CD14-positive monocyte (primary cell): ENCODE data around the gene HOXC11. TPM values are rescaled to one million over a fixed set of nuclear protein-coding genes. Genes with fewer than 3 reads are reported as not detected.

Source experiments
- DNase-seq, 3 donors: peaks; one replicate each; pipeline ENCODE4 v3.0.0-alpha.2; 2011 to 2022
- H2AFZ ChIP-seq: 2 replicates; pipeline ENCODE4 v1.6.0; 2012; ENCODE audit warnings: mild to moderate bottlenecking, low read depth, low read length, inconsistent platforms; ENCODE audit not compliant: insufficient read depth, poor library complexity, severe bottlenecking
- H3K27ac ChIP-seq, 2 donors: 1 replicate in 1 of 2; 2 replicates in 1 of 2; pipeline ENCODE4 v1.5.1; 2012 to 2013; ENCODE audit warnings: low read length in 2 of 2, control low read depth in 1 of 2, inconsistent platforms in 1 of 2, low read depth in 1 of 2, mild to moderate bottlenecking in 1 of 2
- H3K27me3 ChIP-seq, 2 donors: one replicate each; pipeline versions ENCODE4 v1.6.0 to v1.6.1; 2011 to 2013; ENCODE audit warnings: low read length in 2 of 2; ENCODE audit not compliant: control insufficient read depth in 2 of 2, insufficient read depth in 2 of 2
- H3K36me3 ChIP-seq, 2 donors: replicated peaks in 1 of 2; 1 replicate in 1 of 2; 2 replicates in 1 of 2; pipeline versions ENCODE4 v1.5.1 to v1.6.1; 2012 to 2013; ENCODE audit warnings: low read length in 2 of 2, control low read depth in 1 of 2, inconsistent platforms in 1 of 2, mild to moderate bottlenecking in 1 of 2; ENCODE audit not compliant: insufficient read depth in 2 of 2, control insufficient read depth in 1 of 2
- H3K4me1 ChIP-seq, 2 donors: 1 replicate in 1 of 2; 2 replicates in 1 of 2; pipeline versions ENCODE4 v1.5.1 to v1.6.1; 2012 to 2013; ENCODE audit warnings: low read length in 2 of 2, control low read depth in 1 of 2, inconsistent platforms in 1 of 2, mild to moderate bottlenecking in 1 of 2, moderate library complexity in 1 of 2; ENCODE audit not compliant: insufficient read depth in 2 of 2, control insufficient read depth in 1 of 2
- H3K4me2 ChIP-seq: replicated peaks from 2 replicates; pipeline ENCODE3; 2012; ENCODE audit warnings: low read length, moderate library complexity, mild to moderate bottlenecking; ENCODE audit not compliant: poor library complexity, severe bottlenecking; ENCODE audit errors: extremely low read depth
- H3K4me3 ChIP-seq, 3 experiments: fragments of 200-600 bp in 1 of 3; sonication (generic) in 1 of 3; replicated peaks in 1 of 3; 1 replicate in 2 of 3; 2 replicates in 1 of 3; pipeline ENCODE4 v1.5.1; 2011 to 2013; ENCODE audit warnings: low read length in 3 of 3, mild to moderate bottlenecking in 3 of 3, control low read depth in 2 of 3, low read depth in 2 of 3, inconsistent platforms in 1 of 3, moderate library complexity in 1 of 3
- H3K79me2 ChIP-seq: 2 replicates; pipeline ENCODE4 v1.6.0; 2012; ENCODE audit warnings: mild to moderate bottlenecking, control low read depth, inconsistent platforms, low read length, moderate library complexity; ENCODE audit not compliant: insufficient read depth
- H3K9ac ChIP-seq: 2 replicates; pipeline ENCODE4 v1.6.0; 2017; ENCODE audit warnings: low read length, mild to moderate bottlenecking; ENCODE audit not compliant: insufficient read depth, poor library complexity, severe bottlenecking
- H3K9me3 ChIP-seq, 2 donors: replicated peaks in 1 of 2; 1 replicate in 1 of 2; 2 replicates in 1 of 2; pipeline versions ENCODE4 v1.5.1 to v1.6.1; 2012 to 2013; ENCODE audit warnings: low read length in 2 of 2, control low read depth in 1 of 2; ENCODE audit not compliant: control insufficient read depth in 1 of 2, insufficient read depth in 1 of 2
- H4K20me1 ChIP-seq: 2 replicates; pipeline ENCODE4 v1.6.0; 2012; ENCODE audit warnings: mild to moderate bottlenecking, low read length, control low read depth, moderate library complexity; ENCODE audit not compliant: insufficient read depth
- H3K27ac Mint-ChIP-seq, 7 donors: one replicate each; pipeline ENCODE4 v1.8.0; 2020; ENCODE audit warnings: mild to moderate bottlenecking in 7 of 7, mixed read lengths in 7 of 7, moderate library complexity in 6 of 7, inconsistent platforms in 2 of 7
- H3K27me3 Mint-ChIP-seq, 3 donors: one replicate each; pipeline ENCODE4 v1.8.0; 2021 to 2022; ENCODE audit warnings: low read depth in 3 of 3, mild to moderate bottlenecking in 3 of 3, mixed read lengths in 3 of 3, moderate library complexity in 3 of 3, inconsistent platforms in 1 of 3
- H3K36me3 Mint-ChIP-seq, 2 donors: one replicate each; pipeline ENCODE4 v1.8.0; 2020; ENCODE audit warnings: mixed read lengths in 2 of 2, inconsistent platforms in 1 of 2, mild to moderate bottlenecking in 1 of 2
- H3K4me1 Mint-ChIP-seq: one replicate; pipeline ENCODE4 v1.8.0; 2020; ENCODE audit warnings: mild to moderate bottlenecking, mixed read lengths
- H3K4me3 Mint-ChIP-seq, 2 donors: one replicate each; pipeline ENCODE4 v1.8.0; 2020; ENCODE audit warnings: mild to moderate bottlenecking in 2 of 2, mixed read lengths in 2 of 2, moderate library complexity in 1 of 2
- H3K9me3 Mint-ChIP-seq, 7 donors: one replicate each; pipeline ENCODE4 v1.8.0; 2020 to 2022; ENCODE audit warnings: mixed read lengths in 7 of 7, mild to moderate bottlenecking in 6 of 7, moderate library complexity in 6 of 7, inconsistent platforms in 2 of 7
- CTCF ChIP-seq: fragments of 200-600 bp; IDR thresholded peaks from one replicate; pipeline ENCODE4 v1.8.0; 2022; ENCODE audit warnings: antibody characterized with exemption, mild to moderate bottlenecking
- WGBS: methylation state at CpG from one replicate; pipeline ENCODE4 v1.1.5; 2013; ENCODE audit warnings: missing lambda C conversion rate; ENCODE audit not compliant: insufficient coverage; 5-methylcytosine and 5-hydroxymethylcytosine counted together
- intact Hi-C, 2 donors: fragments of 100-400 bp; cut with micrococcal nuclease; formaldehyde crosslinking; loops; one replicate each; pipeline versions ENCODE4 v1.15.0 to v1.15.1; 2023
- polyA plus RNA-seq, 3 donors: library from polyadenylated mRNA; depleted of rRNA in 1 of 3; unstranded in 2 of 3; stranded (reverse) in 1 of 3; fragments of 300-500 nt in 2 of 3; fragments of >200 nt in 1 of 3; fragmentation: Illumina TruSeq in 2 of 3; gene quantifications; 1 replicate in 2 of 3; 2 replicates in 1 of 3; pipeline ENCODE4 v1.2.3, GENCODE V29; 2012 to 2021

HOXC11 gene
- polyA plus RNA-seq, 3 donors: not detected

GRCh38 chr12:53937596-53938325 is 35.2 kb upstream of the HOXC11 start:
- peaks cover 6 to 46% (median 34%) of the 10 kb centered on the region in 7 donors for H3K9me3 Mint-ChIP-seq
- no peak for DNase-seq
- peaks cover 95 to 98% (median 96%) of the 10 kb centered on the region in 3 donors for H3K27me3 Mint-ChIP-seq
- H3K36me3 Mint-ChIP-seq: peaks cover 0 to 3% of the 10 kb centered on the region in 2 donors
- H3K4me1 Mint-ChIP-seq: peaks cover 9% of the 10 kb centered on the region
- WGBS: 27% methylated on average over 7 of the region's 23 CpGs
- Histone ChIP-seq H3K4me1 (no peaks in the 10 kb centered on the region), H3K4me2 (no peak overlapping the region), H3K9ac (no peak overlapping the region), H3K27me3 (peaks cover 92 to 97% of the 10 kb centered on the region in 2 donors), H3K79me2 (no peaks in the 10 kb centered on the region), H4K20me1 (no peaks in the 10 kb centered on the region), H3K9me3 (peaks cover 8 to 71% of the 10 kb centered on the region in 2 donors), H2AFZ (no peak overlapping the region), H3K27ac (no peak overlapping the region), H3K4me3 (no peak overlapping the region), H3K36me3 (no peaks in the 10 kb centered on the region)
- TF ChIP-seq CTCF: no peak
- intact Hi-C loops: no loop called here
- no peak overlapping the region for H3K27ac Mint-ChIP-seq
- H3K4me3 Mint-ChIP-seq: peak overlapping the region in 1 of 2 donors; percentile 75

GRCh38 chr12:53938326-53939140 is 34.4 kb upstream of the HOXC11 start, which contains the start of gene HOXC13:
TSS of gene HOXC13 (plus strand) at chr12:53938831. CDS start at chr12:53938907, 76 bp downstream.
- 6% methylated on average over 51 of the region's 56 CpGs for WGBS
- Histone ChIP-seq H3K4me3 (peak within 1 kb of the TSS in 1 of 3 experiments; percentile 23), H4K20me1 (no peaks in the 10 kb centered on the region), H3K4me2 (peak within 1 kb of the TSS; percentile 27), H3K36me3 (no peaks in the 10 kb centered on the region), H3K4me1 (no peaks in the 10 kb centered on the region), H2AFZ (no peak within 1 kb of the TSS), H3K9ac (no peak within 1 kb of the TSS), H3K27ac (no peak within 1 kb of the TSS), H3K27me3 (peaks cover 92 to 97% of the 10 kb centered on the region in 2 donors), H3K79me2 (no peaks in the 10 kb centered on the region), H3K9me3 (peaks cover 8 to 74% of the 10 kb centered on the region in 2 donors)
- no peak for TF ChIP-seq CTCF
- Mint-ChIP-seq H3K4me3 (peak within 1 kb of the TSS in 1 of 2 donors; percentile 75), H3K36me3 (peaks cover 0 to 3% of the 10 kb centered on the region in 2 donors), H3K4me1 (peaks cover 9% of the 10 kb centered on the region), H3K9me3 (peaks cover 6 to 46% (median 33%) of the 10 kb centered on the region in 7 donors), H3K27ac (no peak within 1 kb of the TSS), H3K27me3 (peaks cover 94 to 97% (median 95%) of the 10 kb centered on the region in 3 donors)
- DNase-seq: peak in 1 of 3 donors; percentile 8
- intact Hi-C loops: no loop called here
